ENCODE data around the gene MDM2. TPM values are rescaled to one million over a fixed set of nuclear protein-coding genes. Genes with fewer than 3 reads are reported as not detected.

Gene MDM2
- total and polyA plus RNA-seq, 2 of the 8 experiments (the other 6 are each of a cell fraction or from before 2014, with no cell fraction given), result 15.1 to 115 TPM

GRCh38 chr12:68791897-68792481 is 16.0 kb upstream of the MDM2 start (continued):
- no peak for TF ChIP-seq CTCF (IDR thresholded peaks at IDR 0.05; ENCODE audit: control extremely low read depth in 1 of 3, insufficient read depth in 1 of 3, low read depth in 1 of 3, low read length in 3 of 3)
- TF ChIP-seq SP4 (IDR thresholded peaks at IDR 0.05; ENCODE audit: low read length), result no peak
- no peak for TF ChIP-seq ATF3 (IDR thresholded peaks at IDR 0.05; ENCODE audit: insufficient read depth, low read depth, low read length)
- TF ChIP-seq SUZ12 (IDR thresholded peaks at IDR 0.05; ENCODE audit: low read length), result no peak
- no peak for TF ChIP-seq EP300 (IDR thresholded peaks at IDR 0.05; ENCODE audit: borderline replicate concordance in 1 of 2, low read depth in 2 of 2, low read length in 2 of 2)

Data from H1 (cell line).